HEK293 (cell line): ENCODE results near the gene PPP2R2D.

Source experiments
- CTCF ChIA-PET: fragments of 350-600 bp; formaldehyde crosslinking; extraction: SDS; loops from one replicate; lab custom pipeline; 2021; ENCODE audit warnings: antibody characterized with exemption; lab: Yijun Ruan, JAX
- POLR2A ChIA-PET: fragments of 300-600 bp; formaldehyde crosslinking; extraction: SDS; loops from one replicate; lab custom pipeline; 2020; ENCODE audit warnings: antibody characterized with exemption, inconsistent platforms; lab: Yijun Ruan, JAX
- H3K27ac ChIP-seq: fragments of 200-500 bp; sonication (Bioruptor generic); 2 replicates; pipeline ENCODE4 v1.5.1; 2014; ENCODE audit warnings: low read depth, low read length, control low read depth, inconsistent platforms; ENCODE audit errors: extremely low read depth
- H3K36me3 ChIP-seq, 2 experiments: fragments of 200-500 bp in 1 of 2; sonication (Bioruptor generic) in 1 of 2; 1 replicate in 1 of 2; 2 replicates in 1 of 2; pipeline ENCODE4 v1.5.1; 2014 to 2017; ENCODE audit warnings: inconsistent platforms in 2 of 2, low read length in 2 of 2; ENCODE audit not compliant: control insufficient read depth in 2 of 2, insufficient read depth in 1 of 2
- H3K4me1 ChIP-seq: fragments of 200-500 bp; sonication (Bioruptor generic); 2 replicates; pipeline ENCODE4 v1.5.1; 2014; ENCODE audit warnings: mild to moderate bottlenecking, low read length, inconsistent platforms; ENCODE audit not compliant: control insufficient read depth, insufficient read depth
- H3K4me3 ChIP-seq: 2 replicates; pipeline ENCODE4 v1.5.1; 2011; ENCODE audit warnings: low read depth, mild to moderate bottlenecking, control low read depth, low read length, moderate library complexity
- H3K9me3 ChIP-seq: fragments of 200-500 bp; sonication (Bioruptor generic); 2 replicates; pipeline ENCODE4 v1.5.1; 2014; ENCODE audit warnings: low read depth, low read length, inconsistent platforms; ENCODE audit not compliant: control insufficient read depth, insufficient read depth
- ELK4 ChIP-seq: IDR thresholded peaks from 2 replicates; pipeline ENCODE4 v1.6.1; 2011; ENCODE audit warnings: mild to moderate bottlenecking, low read depth, low read length, borderline replicate concordance
- HIC1 ChIP-seq: fragments of 450-650 bp; formaldehyde crosslinking; IDR thresholded peaks from 2 replicates; pipeline ENCODE4 v1.5.1; 2016; ENCODE audit warnings: missing biosample characterization, missing genetic modification characterization
- HOXD13 ChIP-seq: sonication (generic); formaldehyde crosslinking; IDR thresholded peaks from 2 replicates; pipeline ENCODE4 v1.8.0; 2022; ENCODE audit warnings: missing genetic modification reagents, borderline replicate concordance
- KLF9 ChIP-seq: fragments of 450-650 bp; formaldehyde crosslinking; IDR thresholded peaks from 2 replicates; pipeline ENCODE4 v1.5.1; 2016; ENCODE audit warnings: missing biosample characterization, missing genetic modification characterization, low read depth
- PATZ1 ChIP-seq: fragments of 450-650 bp; formaldehyde crosslinking; IDR thresholded peaks from 2 replicates; pipeline ENCODE4 v1.5.1; 2016; ENCODE audit warnings: missing biosample characterization, missing genetic modification characterization
- PBX3 ChIP-seq: sonication (generic); formaldehyde crosslinking; IDR thresholded peaks from 2 replicates; pipeline ENCODE4 v1.8.1; 2022; ENCODE audit warnings: mild to moderate bottlenecking, moderate library complexity, missing genetic modification reagents
- SETDB1 ChIP-seq: IDR thresholded peaks from one replicate; pipeline ENCODE4 v1.6.1; 2017; ENCODE audit warnings: mild to moderate bottlenecking, low read length, moderate library complexity, mixed read lengths; ENCODE audit not compliant: insufficient read length
- SP3 ChIP-seq: fragments of 450-650 bp; formaldehyde crosslinking; IDR thresholded peaks from 2 replicates; pipeline ENCODE4 v1.5.1; 2016; ENCODE audit warnings: missing biosample characterization, missing genetic modification characterization
- ZFP69B ChIP-seq: fragments of 450-650 bp; formaldehyde crosslinking; IDR thresholded peaks from 2 replicates; pipeline ENCODE4 v1.5.1; 2016; ENCODE audit warnings: missing biosample characterization, missing genetic modification characterization
- ZNF138 ChIP-seq: fragments of 450-650 bp; formaldehyde crosslinking; IDR thresholded peaks from 2 replicates; pipeline ENCODE4 v1.5.1; 2016; ENCODE audit warnings: missing biosample characterization, missing genetic modification characterization, borderline replicate concordance
- ZNF18 ChIP-seq: fragments of 450-650 bp; formaldehyde crosslinking; IDR thresholded peaks from 2 replicates; pipeline ENCODE4 v1.5.1; 2016; ENCODE audit warnings: missing biosample characterization, missing genetic modification characterization
- ZNF223 ChIP-seq: fragments of 450-650 bp; formaldehyde crosslinking; IDR thresholded peaks from 2 replicates; pipeline ENCODE4 v1.5.1; 2016; ENCODE audit warnings: missing biosample characterization, missing genetic modification characterization
- ZNF391 ChIP-seq: fragments of 450-650 bp; formaldehyde crosslinking; IDR thresholded peaks from 2 replicates; pipeline ENCODE4 v1.5.1; 2016; ENCODE audit warnings: low read depth, missing biosample characterization, missing genetic modification characterization, borderline replicate concordance
- ZNF416 ChIP-seq: fragments of 450-650 bp; formaldehyde crosslinking; IDR thresholded peaks from 2 replicates; pipeline ENCODE4 v1.5.1; 2016; ENCODE audit warnings: missing biosample characterization, missing genetic modification characterization
- ZNF426 ChIP-seq: fragments of 450-650 bp; formaldehyde crosslinking; IDR thresholded peaks from 2 replicates; pipeline ENCODE4 v1.5.1; 2017; ENCODE audit warnings: missing biosample characterization, missing genetic modification characterization, mild to moderate bottlenecking, inconsistent platforms, moderate library complexity
- ZNF555 ChIP-seq: fragments of 450-650 bp; formaldehyde crosslinking; conservative IDR thresholded peaks from 2 replicates; pipeline ENCODE4 v1.5.1; 2017; ENCODE audit warnings: missing biosample characterization, mild to moderate bottlenecking, missing genetic modification characterization, inconsistent platforms
- ZNF558 ChIP-seq: fragments of 450-650 bp; formaldehyde crosslinking; IDR thresholded peaks from 2 replicates; pipeline ENCODE4 v1.5.1; 2016; ENCODE audit warnings: missing biosample characterization, missing genetic modification characterization
- ZNF561 ChIP-seq: fragments of 450-650 bp; IDR thresholded peaks from 2 replicates; pipeline ENCODE4 v1.5.1; 2018; ENCODE audit warnings: missing biosample characterization, missing genetic modification characterization, borderline replicate concordance
- ZNF600 ChIP-seq: fragments of 450-650 bp; formaldehyde crosslinking; IDR thresholded peaks from 2 replicates; pipeline ENCODE4 v1.5.1; 2016; ENCODE audit warnings: missing biosample characterization, missing genetic modification characterization
- ZNF624 ChIP-seq: fragments of 450-650 bp; formaldehyde crosslinking; IDR thresholded peaks from 2 replicates; pipeline ENCODE4 v1.5.1; 2017; ENCODE audit warnings: missing biosample characterization, missing genetic modification characterization
- ZNF629 ChIP-seq: fragments of 450-650 bp; formaldehyde crosslinking; IDR thresholded peaks from 2 replicates; pipeline ENCODE4 v1.5.1; 2017; ENCODE audit warnings: missing biosample characterization, missing genetic modification characterization
- ZNF76 ChIP-seq: fragments of 450-650 bp; formaldehyde crosslinking; IDR thresholded peaks from 2 replicates; pipeline ENCODE4; 2016; ENCODE audit warnings: low read depth, missing biosample characterization, missing genetic modification characterization, borderline replicate concordance
- ZNF776 ChIP-seq: fragments of 450-650 bp; formaldehyde crosslinking; IDR thresholded peaks from 2 replicates; pipeline ENCODE4 v1.5.0; 2017; ENCODE audit warnings: missing biosample characterization, missing genetic modification characterization, borderline replicate concordance
- ZSCAN23 ChIP-seq: fragments of 450-650 bp; formaldehyde crosslinking; IDR thresholded peaks from 2 replicates; pipeline ENCODE4 v1.5.1; 2016; ENCODE audit warnings: missing biosample characterization, missing genetic modification characterization

The PPP2R2D gene

GRCh38 chr10:131936294-131936693 lies 35.5 kb downstream of the PPP2R2D start (continued):
- no peak for TF ChIP-seq PATZ1 (tag by site-specific recombination)
- TF ChIP-seq ZNF426 (tag by site-specific recombination) = no peak
- no peak for TF ChIP-seq ZNF776
- no peak for TF ChIP-seq ZNF391 (tag by site-specific recombination)
- no peak for TF ChIP-seq ZNF18 (tag by site-specific recombination)
- no peak for TF ChIP-seq ZNF558
- TF ChIP-seq ZNF561 = no peak
- no peak for TF ChIP-seq HOXD13
- no peak for TF ChIP-seq HIC1 (tag by site-specific recombination)
- TF ChIP-seq, all 188 proteins: peak for 0

- Histone ChIP-seq H3K4me1 (no peaks in the 10 kb centered on the region), H3K27ac (no peak overlapping the region)
- ChIA-PET POLR2A (no interaction called here), CTCF (interaction anchor here (0.7 kb wide), 1 partner anchor 63 kb away, joined by 3 read pairs; no protein-coding TSS in a partner anchor)
- TF ChIP-seq ZNF629 (tag by site-specific recombination) = no peak
- no peak for TF ChIP-seq ZNF624
- no peak for TF ChIP-seq ZNF416 (tag by site-specific recombination)
- TF ChIP-seq ZNF138 (tag by site-specific recombination) = no peak
- TF ChIP-seq ELK4 = no peak
- no peak for TF ChIP-seq ZNF555 (tag by site-specific recombination)
- TF ChIP-seq ZNF223 = no peak
- no peak for TF ChIP-seq ZNF76
- no peak for TF ChIP-seq ZFP69B
- TF ChIP-seq KLF9 = no peak
- no peak for TF ChIP-seq ZNF600 (tag by site-specific recombination)
- TF ChIP-seq ZSCAN23 (tag by site-specific recombination) = no peak
- no peak for TF ChIP-seq SP3 (tag by site-specific recombination)
- TF ChIP-seq SETDB1 = no peak
- no peak for TF ChIP-seq PBX3 (CRISPR knock-in tag)
- TF ChIP-seq, all 188 proteins: peak for 0
- peaks cover 11 to 72% of the 10 kb centered on the region in 2 experiments for H3K36me3 ChIP-seq
- H3K9me3 ChIP-seq = no peaks in the 10 kb centered on the region
- no peak overlapping the region for H3K4me3 ChIP-seq
These were observed 35.9 kb downstream of the PPP2R2D start for GRCh38 chr10:131936736-131937135.
